K562 (cell line): Measurements from ENCODE around the gene ST6GAL1. TPM values are rescaled to one million over a fixed set of nuclear protein-coding genes. Genes with fewer than 3 reads are reported as not detected.

Experiments used
- ATAC-seq: fragments of 200-7000 bp; cut with Tn5 transposase; 3 replicates; pipeline ENCODE4 v1.9.1; 2020; ENCODE audit warnings: moderate library complexity
- BruUV-seq: library from RNA; stranded (reverse); fragments of 400-500 nt; replicated peaks from 2 replicates; lab custom pipeline; 2021; lab: Mats Ljungman, UMichigan
- CTCF ChIA-PET: fragments of 300-600 bp; formaldehyde crosslinking; extraction: SDS; loops from one replicate; lab custom pipeline; 2021; ENCODE audit warnings: low intra/inter-chr PET ratio; lab: Yijun Ruan, JAX
- POLR2A ChIA-PET: fragments of 300-600, 350-650 bp; sonication (Branson Sonifier 250); formaldehyde crosslinking; extraction: SDS; loops from one replicate; lab custom pipeline; 2021; ENCODE audit warnings: antibody characterized with exemption, inconsistent platforms; lab: Yijun Ruan, JAX
- DNase-seq, 4 experiments: peaks; one replicate each; pipeline versions ENCODE4 v3.0.0 to v3.0.0-alpha.2; 2011 to 2018; ENCODE audit warnings: low spot score in 3 of 4, mixed read lengths in 3 of 4; ENCODE audit errors: extremely low read depth in 1 of 4
- FAIRE-seq: peaks from 2 replicates; lab custom pipeline; 2011; peaks lifted over from hg19 to GRCh38; lab: Jason Lieb, UNC
- H2AFZ ChIP-seq: 2 replicates; pipeline ENCODE4 v1.6.0; 2011; ENCODE audit warnings: low read depth, low read length, control low read depth, inconsistent platforms
- H3K27ac ChIP-seq: fragments of 200-600 bp; 3 replicates; pipeline ENCODE4 v1.8.0; 2011; ENCODE audit warnings: low read depth, mild to moderate bottlenecking, control low read depth, inconsistent platforms, low read length, moderate library complexity, mixed read lengths; ENCODE audit errors: extremely low read depth
- H3K27me3 ChIP-seq, 2 experiments: fragments of 300-600 bp in 1 of 2; 2 replicates in 1 of 2; 3 replicates in 1 of 2; pipeline versions ENCODE4 v1.6.0 to v1.8.0; 2011; ENCODE audit warnings: inconsistent platforms in 2 of 2, low read length in 2 of 2, mild to moderate bottlenecking in 1 of 2, mixed read lengths in 1 of 2, moderate library complexity in 1 of 2; ENCODE audit not compliant: control insufficient read depth in 2 of 2, insufficient read depth in 2 of 2
- H3K36me3 ChIP-seq: fragments of 300-600 bp; 3 replicates; pipeline ENCODE4 v1.8.0; 2011; ENCODE audit warnings: mild to moderate bottlenecking, low read length, inconsistent platforms; ENCODE audit not compliant: control insufficient read depth, insufficient read depth
- H3K4me1 ChIP-seq, 2 experiments: fragments of 200-600 bp in 1 of 2; replicated peaks in 1 of 2; 2 replicates in 1 of 2; 3 replicates in 1 of 2; pipeline versions ENCODE4 v1.5.1 to v1.8.0; 2011; ENCODE audit warnings: inconsistent platforms in 2 of 2, low read length in 2 of 2, mild to moderate bottlenecking in 1 of 2, mixed read lengths in 1 of 2, moderate library complexity in 1 of 2; ENCODE audit not compliant: control insufficient read depth in 2 of 2, insufficient read depth in 2 of 2
- H3K4me2 ChIP-seq: 2 replicates; pipeline ENCODE4 v1.6.1; 2011; ENCODE audit warnings: low read length, control low read depth, inconsistent platforms, mixed read lengths; ENCODE audit not compliant: insufficient read depth
- H3K4me3 ChIP-seq: fragments of 200-600 bp; sonication (generic), shearing (Covaris generic); 2 replicates; pipeline ENCODE4 v1.5.1; 2016; ENCODE audit warnings: control low read depth, inconsistent platforms
- H3K79me2 ChIP-seq: fragments of 200-600 bp; 3 replicates; pipeline ENCODE4 v1.8.0; 2011; ENCODE audit warnings: low read length, inconsistent platforms; ENCODE audit not compliant: control insufficient read depth, insufficient read depth
- H3K9ac ChIP-seq, 2 experiments: 2 replicates each; pipeline versions ENCODE4 v1.6.0 to v1.6.1; 2011; ENCODE audit warnings: low read depth in 2 of 2, low read length in 2 of 2, control low read depth in 1 of 2, inconsistent platforms in 1 of 2, mild to moderate bottlenecking in 1 of 2, mixed read lengths in 1 of 2; ENCODE audit not compliant: insufficient read depth in 1 of 2
- H3K9me1 ChIP-seq: one replicate; pipeline ENCODE4 v1.6.0; 2011; ENCODE audit warnings: inconsistent platforms, mild to moderate bottlenecking, low read length, moderate library complexity; ENCODE audit not compliant: control insufficient read depth, insufficient read depth
- H3K9me3 ChIP-seq: replicated peaks from 2 replicates; pipeline ENCODE4 v1.5.1; 2011; ENCODE audit warnings: low read depth, low read length, inconsistent platforms; ENCODE audit not compliant: control insufficient read depth, insufficient read depth
- H4K20me1 ChIP-seq: replicated peaks from 2 replicates; pipeline ENCODE4 v1.6.1; 2011; ENCODE audit warnings: low read length, inconsistent platforms, mixed read lengths; ENCODE audit not compliant: control insufficient read depth, insufficient read depth
- MCM7 ChIP-seq, 2 experiments: fragments of 450-650 bp; IDR thresholded peaks; 2 replicates each; pipeline ENCODE4 v1.6.1; 2016 to 2018
- PCBP2 ChIP-seq: fragments of 200-400 bp; formaldehyde crosslinking; IDR thresholded peaks from 2 replicates; pipeline ENCODE4 v1.6.1; 2018; ENCODE audit warnings: low read length, low read depth, mild to moderate bottlenecking, moderate library complexity; ENCODE audit not compliant: poor library complexity, severe bottlenecking
- RBM39 ChIP-seq: fragments of 200-400 bp; formaldehyde crosslinking; optimal IDR thresholded peaks from 2 replicates; pipeline ENCODE3; 2018; ENCODE audit warnings: low read depth, low read length
- SUPT5H ChIP-seq: fragments of 450-650 bp; IDR thresholded peaks from 2 replicates; pipeline ENCODE4 v1.6.1; 2016
- WGBS: fragments of 100-300 bp; shearing (Covaris generic); methylation state at CpG from one replicate; pipeline ENCODE4 v1.1.6; 2016; ENCODE audit warnings: low coverage, mixed read lengths; ENCODE audit not compliant: insufficient coverage; ENCODE audit errors: missing lambda C conversion rate; 5-methylcytosine and 5-hydroxymethylcytosine counted together
- in situ Hi-C: fragments of 300-500 bp; cut with MboI; formaldehyde crosslinking; loops from 4 replicates; pipeline ENCODE4 v1.15.0; 2018; ENCODE audit warnings: inconsistent platforms, mixed read lengths
- intact Hi-C: fragments of 100-400 bp; cut with micrococcal nuclease; formaldehyde crosslinking; loops from 2 replicates; pipeline ENCODE4 v1.14.2; 2022
- polyA plus RNA-seq, 8 experiments: library from polyadenylated mRNA; depleted of rRNA in 4 of 8; stranded (reverse) in 5 of 8; unstranded in 3 of 8; fragments of >200 nt; fragmentation: Nextera tagmentation in 2 of 8; fragmentation: Illumina TruSeq in 1 of 8; extraction: Ambion mirVana in 2 of 8; extraction: Trizol in 1 of 8; gene quantifications; 2 replicates each; pipeline versions ENCODE4 v1.2.1 to v1.2.3, GENCODE V29; 2011 to 2014; ENCODE audit warnings: inconsistent platforms in 1 of 8, missing spikeins in 1 of 8
- total RNA-seq, 7 experiments: library from RNA; depleted of rRNA in 6 of 7; stranded (reverse); fragments of >200 nt in 6 of 7; fragmentation: Illumina TruSeq in 2 of 7; extraction: Trizol in 2 of 7; gene quantifications; 2 replicates each; pipeline versions ENCODE4 v1.2.1 to v1.2.3, GENCODE V29; 2011 to 2021; ENCODE audit warnings: low replicate concordance in 1 of 7
- TF ChIP-seq, protein P1 (sequence below): sonication (generic); IDR thresholded peaks from 2 replicates; pipeline ENCODE4 v1.6.1; 2016

Gene ST6GAL1
- total and polyA plus RNA-seq, 9 of the 15 experiments (the other 6 are each of a cell fraction or from before 2014, with no cell fraction given), result 31.9 to 145 (median 71.0) TPM

DNA sequence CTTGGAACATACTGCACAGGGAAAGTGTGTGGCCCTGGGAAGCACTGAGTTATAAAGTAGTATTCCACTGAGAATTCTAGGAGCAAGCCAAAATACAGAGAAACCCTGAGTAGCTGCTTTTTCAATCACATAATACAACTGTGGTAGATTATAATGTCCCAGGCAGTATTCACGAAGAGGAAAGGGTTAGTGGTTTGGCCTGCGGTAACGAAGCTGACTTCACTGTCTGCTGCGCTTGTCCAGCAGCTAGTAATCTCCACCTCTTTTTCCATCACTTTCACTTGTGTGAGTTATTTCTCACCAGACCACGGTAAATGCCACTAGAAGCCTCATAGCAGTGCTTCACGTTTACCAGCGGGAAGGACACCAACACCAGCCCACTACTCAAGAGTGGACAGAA is 174.6 kb downstream of the ST6GAL1 start:
- no peaks in the 10 kb centered on the region for H3K36me3 ChIP-seq
- H4K20me1 ChIP-seq, result no peaks in the 10 kb centered on the region
- no peak for ATAC-seq
- H3K27ac ChIP-seq, result no peak overlapping the region
- H3K9me1 ChIP-seq, result no peaks in the 10 kb centered on the region
- DNase-seq, result no peak
- H3K4me1 ChIP-seq, result peaks cover 10 to 16% of the 10 kb centered on the region in 2 experiments
- H3K4me3 ChIP-seq, result no peak overlapping the region
- in situ Hi-C loops, result no loop called here
- no peaks in the 10 kb centered on the region for H3K79me2 ChIP-seq
- FAIRE-seq, result no peak
- no peak overlapping the region for H2AFZ ChIP-seq
- H3K27me3 ChIP-seq, result no peaks in the 10 kb centered on the region
- BruUV-seq, result no TSS peak
- H3K4me2 ChIP-seq, result no peak overlapping the region
- 56% methylated on average over 7 of the region's 7 CpGs for WGBS
- TF ChIP-seq SUPT5H (no peak), PCBP2 (no peak), MCM7 (IDR thresholded peaks at IDR 0.05) (no peak)
- H3K9ac ChIP-seq, result no peak overlapping the region
- intact Hi-C loops, result loop anchor here (5.0 kb wide), 1 partner anchor 118 kb away; no protein-coding TSS in a partner anchor
- POLR2A ChIA-PET, result no interaction called here
- CTCF ChIA-PET, result no interaction called here
- H3K9me3 ChIP-seq, result no peaks in the 10 kb centered on the region

DNA sequence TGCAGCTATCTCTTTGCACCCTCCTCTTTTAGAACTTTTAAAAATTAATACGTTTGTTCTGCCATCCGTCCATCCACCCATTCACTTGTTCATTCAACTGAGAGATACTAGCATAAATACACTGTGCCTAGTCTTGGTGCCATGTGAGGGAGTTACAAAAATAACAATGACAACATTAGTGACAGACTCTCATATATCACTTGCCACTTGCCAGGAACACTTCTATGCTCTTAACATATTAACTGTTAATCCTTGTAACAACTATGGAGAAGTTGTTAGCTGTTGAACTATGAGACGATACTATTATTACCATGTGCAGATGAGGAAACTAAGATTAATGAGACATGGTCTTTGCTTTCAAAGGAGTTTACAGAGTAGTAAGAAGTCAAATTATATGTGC is 175.4 kb downstream of the ST6GAL1 start:
- Histone ChIP-seq H3K79me2 (no peaks in the 10 kb centered on the region), H4K20me1 (no peaks in the 10 kb centered on the region), H3K9me1 (no peaks in the 10 kb centered on the region), H3K27ac (no peak overlapping the region), H2AFZ (no peak overlapping the region), H3K9me3 (no peaks in the 10 kb centered on the region), H3K4me2 (no peak overlapping the region), H3K36me3 (no peaks in the 10 kb centered on the region), H3K27me3 (no peaks in the 10 kb centered on the region), H3K4me3 (no peak overlapping the region), H3K9ac (no peak overlapping the region), H3K4me1 (peaks cover 10 to 16% of the 10 kb centered on the region in 2 experiments)
- TF ChIP-seq RBM39, result no peak
- TF ChIP-seq, protein P1, sequence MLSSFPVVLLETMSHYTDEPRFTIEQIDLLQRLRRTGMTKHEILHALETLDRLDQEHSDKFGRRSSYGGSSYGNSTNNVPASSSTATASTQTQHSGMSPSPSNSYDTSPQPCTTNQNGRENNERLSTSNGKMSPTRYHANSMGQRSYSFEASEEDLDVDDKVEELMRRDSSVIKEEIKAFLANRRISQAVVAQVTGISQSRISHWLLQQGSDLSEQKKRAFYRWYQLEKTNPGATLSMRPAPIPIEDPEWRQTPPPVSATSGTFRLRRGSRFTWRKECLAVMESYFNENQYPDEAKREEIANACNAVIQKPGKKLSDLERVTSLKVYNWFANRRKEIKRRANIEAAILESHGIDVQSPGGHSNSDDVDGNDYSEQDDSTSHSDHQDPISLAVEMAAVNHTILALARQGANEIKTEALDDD, result no peak
- WGBS, result 45% methylated on average over 3 of the region's 3 CpGs
- intact Hi-C loops, result no loop called here
- CTCF ChIA-PET, result no interaction called here
- no peak for DNase-seq
- FAIRE-seq, result no peak
- BruUV-seq, result no TSS peak
- POLR2A ChIA-PET, result no interaction called here
- ATAC-seq, result no peak
- in situ Hi-C loops, result no loop called here
